Stimulated activated CD8-positive, alpha-beta memory T cell treated with anti-CD3 and anti-CD28 coated beads, Interleukin-4, amount 100 ng/mL, for 24 hours (primary cell): ENCODE results near the gene COPRS.
A peak's percentile ranks its signal among the peaks of the same experiment; 100 is the strongest.

ENCODE experiments used
- DNase-seq: peaks from one replicate; pipeline ENCODE4 v3.0.0-alpha.2; 2020; ENCODE audit warnings: low read depth

Gene COPRS, protein sequence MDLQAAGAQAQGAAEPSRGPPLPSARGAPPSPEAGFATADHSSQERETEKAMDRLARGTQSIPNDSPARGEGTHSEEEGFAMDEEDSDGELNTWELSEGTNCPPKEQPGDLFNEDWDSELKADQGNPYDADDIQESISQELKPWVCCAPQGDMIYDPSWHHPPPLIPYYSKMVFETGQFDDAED

GRCh38 chr17:31858642-31859486, at the start of gene COPRS:
Gene COPRS, minus strand, starts transcription at chr17:31859244. Its CDS starts 45 bp downstream, at chr17:31859199.
- peak; percentile 73 for DNase-seq

DNA sequence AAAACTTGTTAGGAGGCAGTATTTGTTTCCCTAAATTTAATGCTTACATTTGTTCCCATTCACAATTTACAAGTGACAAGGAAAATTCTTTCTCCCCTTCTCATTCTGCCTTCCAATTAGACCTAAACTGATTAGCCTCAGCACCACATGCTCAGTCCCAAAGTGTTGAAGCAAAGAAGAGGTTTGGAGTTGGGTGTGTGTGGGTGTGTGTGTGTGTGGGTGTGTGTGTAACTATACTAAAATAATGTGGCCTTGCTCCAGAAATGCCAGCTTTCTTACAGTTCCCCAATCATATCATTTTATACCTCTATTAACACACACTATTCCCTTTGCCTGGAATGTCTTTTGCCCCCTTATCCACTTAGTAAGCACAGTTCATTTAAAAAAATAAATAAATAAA, 49.3 kb upstream of the COPRS start:
- no peak for DNase-seq

DNA sequence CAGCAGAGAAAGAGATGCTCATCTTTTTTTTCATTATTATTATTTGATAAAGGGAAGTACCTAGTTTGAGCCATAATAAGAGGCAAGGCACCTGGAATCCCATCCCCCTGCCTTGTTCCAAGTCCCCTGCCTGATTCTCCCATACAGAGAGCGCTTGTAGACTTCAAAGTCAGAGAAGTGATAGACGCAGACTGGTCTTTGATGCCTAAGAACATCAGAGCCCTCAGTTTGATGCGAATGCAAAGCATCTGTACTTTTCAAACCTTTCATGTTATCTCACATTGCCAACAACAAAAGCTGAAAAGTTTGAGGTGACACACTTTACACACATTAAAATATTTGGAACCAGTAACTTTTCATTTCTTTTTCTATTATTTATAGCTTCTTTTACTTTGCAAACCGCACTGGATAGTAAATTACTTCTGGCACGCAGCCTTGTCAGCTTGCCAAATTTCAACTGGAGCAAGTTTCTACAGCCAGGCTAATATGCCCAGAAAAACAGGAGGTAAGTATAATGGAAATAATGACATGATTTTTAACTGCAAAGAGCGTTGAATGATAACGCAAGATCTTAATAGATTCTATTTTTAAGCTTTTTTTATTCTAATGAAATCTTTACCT, 48.4 kb upstream of the COPRS start:
- no peak for DNase-seq

GRCh38 chr17:31903401-31903800, 44.4 kb upstream of the COPRS start:
- DNase-seq, result no peak

GRCh38 chr17:31902693-31903092, 43.6 kb upstream of the COPRS start:
- DNase-seq, result no peak

DNA sequence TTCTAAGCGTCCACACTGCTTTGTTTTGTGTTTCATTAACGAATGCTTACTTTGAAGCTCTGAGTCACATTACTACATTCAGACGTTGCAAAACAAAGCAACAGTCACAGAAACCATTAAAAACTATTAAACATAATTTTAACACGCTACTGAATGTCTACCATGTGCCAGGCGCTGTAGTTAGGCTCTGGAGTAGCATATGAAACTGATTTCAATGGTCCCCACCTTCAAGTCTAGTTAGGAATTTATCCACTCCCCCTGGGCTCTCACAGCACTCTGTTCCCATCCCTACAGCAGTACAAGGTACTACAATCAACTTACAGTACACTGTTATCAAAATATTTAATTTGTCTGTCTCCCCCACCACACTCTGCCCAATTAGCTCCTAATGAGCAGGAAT, 41.8 kb upstream of the COPRS start:
- DNase-seq, result no peak

GRCh38 chr17:31888124-31888523, 29.1 kb upstream of the COPRS start:
- DNase-seq, result no peak

- no peak for DNase-seq
Measured at GRCh38 chr17:31882571-31882970, 23.5 kb upstream of the COPRS start.

- DNase-seq, result no peak
Measured at GRCh38 chr17:31880311-31880710, 21.3 kb upstream of the COPRS start.

DNA sequence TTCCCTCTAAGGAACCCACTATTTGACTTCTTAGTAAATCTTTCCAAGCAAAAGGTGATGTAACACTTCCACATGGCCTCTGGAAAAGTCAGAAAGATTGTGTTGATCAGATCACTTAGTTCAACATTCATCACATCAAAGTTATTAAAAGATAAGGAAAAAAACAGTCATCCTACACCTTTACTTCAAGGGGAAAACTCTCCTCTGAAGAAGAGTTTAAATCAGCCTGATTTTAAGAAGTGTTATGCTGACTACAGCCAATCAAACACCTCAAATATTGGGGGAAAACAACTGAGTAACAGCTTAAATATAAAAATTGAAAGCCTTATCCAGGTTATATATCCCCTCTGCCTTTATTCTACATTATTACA, 19.6 kb upstream of the COPRS start:
- no peak for DNase-seq

- no peak for DNase-seq
Measured at GRCh38 chr17:31877911-31878702, 19.1 kb upstream of the COPRS start.

- DNase-seq, result no peak
Measured at GRCh38 chr17:31877341-31877740, 18.3 kb upstream of the COPRS start.

DNA sequence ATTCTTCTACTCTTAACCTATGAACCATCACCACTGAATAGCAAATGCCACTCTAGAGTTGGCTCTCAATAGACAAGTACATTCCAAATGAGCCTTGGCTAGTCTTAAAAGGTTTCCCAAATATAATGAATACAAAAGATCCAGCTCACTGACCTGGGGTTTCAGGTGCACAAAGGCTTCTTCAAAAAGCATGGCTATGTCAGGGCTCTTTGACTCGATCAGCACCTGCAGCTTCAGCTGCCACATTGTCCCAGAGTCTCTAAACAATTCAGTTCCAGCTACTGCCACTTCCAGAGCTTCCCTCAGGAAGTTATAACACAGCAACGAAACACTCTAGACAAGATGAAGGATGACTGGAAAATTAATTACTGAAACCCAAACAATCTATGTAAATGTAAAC, 16.0 kb upstream of the COPRS start:
- no peak for DNase-seq

- no peak for DNase-seq
Measured at GRCh38 chr17:31869797-31870568, 10.9 kb upstream of the COPRS start.

DNA sequence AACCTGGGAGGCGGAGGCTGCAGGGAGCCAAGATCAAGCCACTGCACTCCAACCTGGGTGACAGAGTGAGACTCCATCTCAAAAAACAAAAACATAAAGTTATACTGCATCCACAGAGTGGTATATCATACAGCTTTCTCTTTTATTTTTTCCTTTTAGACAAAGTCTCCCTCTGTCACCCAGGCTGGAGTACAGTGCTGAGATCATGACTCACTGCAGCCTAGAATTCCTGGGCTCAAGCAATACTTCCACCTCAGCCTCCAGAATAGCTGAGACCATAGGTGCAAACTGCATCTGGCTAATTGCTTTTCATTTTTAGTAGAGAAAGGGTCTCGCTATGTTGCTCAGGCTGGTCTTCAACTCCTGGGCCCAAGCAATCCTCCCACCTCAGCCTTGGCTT, 10.0 kb upstream of the COPRS start:
- no peak for DNase-seq

DNA sequence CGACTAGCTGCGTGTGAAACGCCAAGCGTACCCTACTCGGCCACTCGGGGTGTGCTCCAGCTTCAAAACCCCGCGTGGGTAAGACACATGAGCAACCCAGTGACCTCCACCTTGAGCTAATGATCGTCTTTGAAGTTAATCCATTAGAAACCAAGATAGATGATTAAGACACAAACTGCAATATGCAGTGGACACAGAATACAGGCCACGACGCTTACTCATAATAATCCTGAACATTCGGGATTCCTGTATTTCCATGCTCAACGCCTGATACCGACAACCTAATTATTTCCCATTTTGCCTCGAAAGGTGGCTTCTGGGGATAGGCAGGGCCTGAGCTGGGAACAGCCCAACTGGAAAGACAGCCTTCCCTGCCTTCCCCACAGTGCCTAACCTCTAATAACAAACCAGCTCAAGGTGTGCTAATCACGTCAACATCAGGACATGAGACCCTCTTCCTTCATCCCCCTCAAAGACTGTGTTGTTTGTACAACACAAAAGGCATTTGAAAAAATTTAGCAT, 504 bp upstream of the COPRS start:
- no peak for DNase-seq

GRCh38 chr17:31857920-31858641, 963 bp downstream of the COPRS start:
- no peak for DNase-seq

- DNase-seq, result no peak
Measured at GRCh38 chr17:31856750-31857149, 2.3 kb downstream of the COPRS start.

GRCh38 chr17:31854672-31855071, 4.4 kb downstream of the COPRS start:
- no peak for DNase-seq

GRCh38 chr17:31853911-31854470, 5.1 kb downstream of the COPRS start:
- no peak for DNase-seq
